Mesendoderm (in vitro differentiated cells): ENCODE measurements around the gene POLR3F.
"Not testable (repeated sequence)": the region's sequence is repeated elsewhere in the genome, so short reads cannot be mapped to it uniquely, and the experiment has no call there.

ENCODE experiments used
- DNase-seq: peaks from one replicate; pipeline ENCODE4 v3.0.0; 2013
- H2AK5ac ChIP-seq: 2 replicates; pipeline ENCODE4 v1.6.1; 2013; ENCODE audit warnings: low read length, inconsistent platforms
- H2BK120ac ChIP-seq: 2 replicates; pipeline ENCODE4 v1.6.1; 2013; ENCODE audit warnings: low read depth, mild to moderate bottlenecking, low read length, moderate library complexity, mixed read lengths
- H2BK15ac ChIP-seq: replicated peaks from 2 replicates; pipeline ENCODE4 v1.6.1; 2013; ENCODE audit warnings: low read depth, mild to moderate bottlenecking, moderate library complexity
- H2BK5ac ChIP-seq: 2 replicates; pipeline ENCODE4 v1.6.1; 2013; ENCODE audit warnings: low read length, inconsistent platforms
- H3K18ac ChIP-seq: 2 replicates; pipeline ENCODE4 v1.6.1; 2013; ENCODE audit warnings: mild to moderate bottlenecking, low read length, mixed read lengths
- H3K23ac ChIP-seq: one replicate; pipeline ENCODE4 v1.6.1; 2013; ENCODE audit warnings: low read length
- H3K27ac ChIP-seq: 2 replicates; pipeline ENCODE4 v1.5.1; 2013; ENCODE audit warnings: low read depth, mild to moderate bottlenecking, inconsistent platforms, low read length, moderate library complexity
- H3K27me3 ChIP-seq: 2 replicates; pipeline ENCODE4 v1.6.1; 2013; ENCODE audit warnings: low read length, control low read depth, mild to moderate bottlenecking, inconsistent platforms; ENCODE audit not compliant: insufficient read depth, poor library complexity
- H3K36me3 ChIP-seq: 2 replicates; pipeline ENCODE4 v1.6.1; 2013; ENCODE audit warnings: low read length, inconsistent platforms; ENCODE audit not compliant: control insufficient read depth, insufficient read depth
- H3K4ac ChIP-seq: one replicate; pipeline ENCODE4 v1.6.1; 2013; ENCODE audit warnings: low read depth, mild to moderate bottlenecking, low read length, moderate library complexity
- H3K4me1 ChIP-seq: 2 replicates; pipeline ENCODE4 v1.6.1; 2013; ENCODE audit warnings: low read depth, low read length, inconsistent platforms; ENCODE audit not compliant: control insufficient read depth
- H3K4me2 ChIP-seq: 2 replicates; pipeline ENCODE4 v1.6.1; 2013; ENCODE audit warnings: low read length
- H3K4me3 ChIP-seq: 2 replicates; pipeline ENCODE4 v1.5.1; 2013; ENCODE audit warnings: mild to moderate bottlenecking, low read length
- H3K56ac ChIP-seq: one replicate; pipeline ENCODE4 v1.6.1; 2013; ENCODE audit warnings: low read length
- H3K79me1 ChIP-seq: 2 replicates; pipeline ENCODE4 v1.6.1; 2013; ENCODE audit warnings: low read length, inconsistent platforms
- H3K79me2 ChIP-seq: 2 replicates; pipeline ENCODE4 v1.6.1; 2013; ENCODE audit warnings: mild to moderate bottlenecking, low read length; ENCODE audit not compliant: control insufficient read depth, insufficient read depth
- H3K9ac ChIP-seq: 2 replicates; pipeline ENCODE4 v1.6.1; 2013; ENCODE audit warnings: low read length, inconsistent platforms
- H4K5ac ChIP-seq: one replicate; pipeline ENCODE4 v1.6.1; 2013; ENCODE audit warnings: low read length
- H4K8ac ChIP-seq: one replicate; pipeline ENCODE4 v1.6.1; 2013; ENCODE audit warnings: low read depth, mild to moderate bottlenecking, control low read depth, low read length, moderate library complexity
- WGBS: extraction: QIAGEN DNeasy Blood & Tissue Kit; methylation state at CpG from one replicate; pipeline ENCODE4 v1.1.7; 2013; ENCODE audit warnings: low lambda C conversion rate, missing lambda C conversion rate; ENCODE audit not compliant: insufficient coverage; ENCODE audit errors: extremely low coverage; 5-methylcytosine and 5-hydroxymethylcytosine counted together

POLR3F gene

DNA sequence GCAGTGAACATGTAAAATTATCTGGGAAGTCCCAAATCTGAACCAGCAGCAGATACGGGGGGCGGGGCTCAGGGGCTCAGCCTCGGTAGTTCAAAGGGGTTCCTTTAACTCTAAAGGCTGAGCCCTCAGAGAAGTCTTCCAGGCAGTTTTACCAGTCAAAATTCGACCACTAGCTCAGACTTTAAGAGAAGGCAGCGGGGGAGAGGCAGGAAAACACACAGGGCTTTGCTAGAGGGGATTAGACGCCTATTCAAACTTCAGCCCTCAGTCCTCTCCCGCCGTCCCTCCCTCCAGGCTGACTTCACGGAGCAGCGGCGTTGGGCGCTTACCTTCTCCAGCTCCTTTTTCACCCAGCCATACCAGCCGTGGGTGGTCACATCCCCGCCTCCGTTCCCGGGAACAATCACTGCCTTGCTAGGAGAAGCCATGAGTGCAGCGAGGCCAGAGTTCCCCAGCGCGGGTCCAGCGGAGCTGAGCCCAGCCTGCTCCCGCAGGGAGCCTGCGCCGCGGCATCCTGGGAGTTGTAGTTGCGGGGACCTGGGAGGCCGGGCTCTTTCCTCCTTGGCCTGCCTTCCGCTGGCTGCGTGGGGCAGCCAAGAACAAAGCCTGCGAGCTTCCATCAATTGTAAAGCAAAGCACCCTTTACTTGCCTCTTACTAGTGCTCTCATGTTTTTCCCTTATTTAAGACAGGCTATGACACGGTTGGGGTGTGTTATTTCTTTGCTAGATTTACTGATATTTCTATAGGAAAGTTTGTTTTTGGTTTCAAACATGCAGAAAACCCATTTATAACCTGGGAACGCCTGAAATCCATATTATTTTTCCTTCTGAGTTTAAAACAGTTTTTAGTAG lies 29.8 kb downstream of the POLR3F start, which contains the start of gene RBBP9:
Gene RBBP9 (minus strand): TSS at position 486 of the 853 bp plus-strand sequence. CDS start 58 bp downstream, at position 428.
- H2BK15ac ChIP-seq: no peak within 1 kb of the TSS
- no peaks in the 10 kb centered on the region for H3K79me1 ChIP-seq
- peak within 1 kb of the TSS; percentile 99 for H3K56ac ChIP-seq
- no CpG with 5 or more reads among the region's 31 CpGs for WGBS
- peak; percentile 92 for DNase-seq
- no peaks in the 10 kb centered on the region for H3K79me2 ChIP-seq
- peak within 1 kb of the TSS; percentile 40 for H2BK5ac ChIP-seq
- no peaks in the 10 kb centered on the region for H3K27me3 ChIP-seq
- H3K4me2 ChIP-seq: peak within 1 kb of the TSS; percentile 17
- H3K23ac ChIP-seq: no peak within 1 kb of the TSS
- H3K4ac ChIP-seq: no peak within 1 kb of the TSS
- H3K27ac ChIP-seq: peak within 1 kb of the TSS; percentile 61
- H2BK120ac ChIP-seq: no peak within 1 kb of the TSS
- H3K18ac ChIP-seq: no peak within 1 kb of the TSS
- H3K4me1 ChIP-seq: no peaks in the 10 kb centered on the region
- peak within 1 kb of the TSS; percentile 87 for H3K9ac ChIP-seq
- H2AK5ac ChIP-seq: no peak within 1 kb of the TSS
- peak within 1 kb of the TSS; percentile 69 for H4K8ac ChIP-seq
- no peak within 1 kb of the TSS for H4K5ac ChIP-seq
- H3K36me3 ChIP-seq: no peaks in the 10 kb centered on the region
- H3K4me3 ChIP-seq: peak within 1 kb of the TSS; percentile 83

- whole genome bisulfite sequencing: no CpG with 5 or more reads among the region's 3 CpGs
These were observed 30.4 kb downstream of the POLR3F start for GRCh38 chr20:18497603-18498002.

GRCh38 chr20:18501672-18502071 lies 34.5 kb downstream of the POLR3F start:
- H4K8ac ChIP-seq, H2AK5ac ChIP-seq, H3K56ac ChIP-seq, H2BK5ac ChIP-seq, DNase-seq, H2BK15ac ChIP-seq, H3K9ac ChIP-seq, H3K4me1 ChIP-seq, H4K5ac ChIP-seq, H3K79me2 ChIP-seq, H3K79me1 ChIP-seq, H3K18ac ChIP-seq, H3K27ac ChIP-seq, H3K4me2 ChIP-seq, H3K4ac ChIP-seq, H3K36me3 ChIP-seq, H3K23ac ChIP-seq, H2BK120ac ChIP-seq, H3K27me3 ChIP-seq, H3K4me3 ChIP-seq: not testable (repeated sequence)
- no CpG with 5 or more reads among the region's 1 CpG for WGBS

More at GRCh38 chr20:18497603-18498002, 30.4 kb downstream of the POLR3F start:
- Histone ChIP-seq H2BK15ac (no peak overlapping the region), H3K4ac (no peak overlapping the region), H3K4me3 (no peak overlapping the region), H3K56ac (no peak overlapping the region), H4K8ac (no peak overlapping the region), H3K4me2 (no peak overlapping the region), H2BK120ac (no peak overlapping the region), H3K79me2 (no peaks in the 10 kb centered on the region), H4K5ac (no peak overlapping the region), H3K4me1 (no peaks in the 10 kb centered on the region), H3K36me3 (no peaks in the 10 kb centered on the region), H3K27ac (no peak overlapping the region), H2BK5ac (no peak overlapping the region), H3K27me3 (no peaks in the 10 kb centered on the region), H3K79me1 (no peaks in the 10 kb centered on the region), H3K9ac (no peak overlapping the region), H3K18ac (no peak overlapping the region), H2AK5ac (no peak overlapping the region), H3K23ac (no peak overlapping the region)
- DNase-seq: no peak

DNA sequence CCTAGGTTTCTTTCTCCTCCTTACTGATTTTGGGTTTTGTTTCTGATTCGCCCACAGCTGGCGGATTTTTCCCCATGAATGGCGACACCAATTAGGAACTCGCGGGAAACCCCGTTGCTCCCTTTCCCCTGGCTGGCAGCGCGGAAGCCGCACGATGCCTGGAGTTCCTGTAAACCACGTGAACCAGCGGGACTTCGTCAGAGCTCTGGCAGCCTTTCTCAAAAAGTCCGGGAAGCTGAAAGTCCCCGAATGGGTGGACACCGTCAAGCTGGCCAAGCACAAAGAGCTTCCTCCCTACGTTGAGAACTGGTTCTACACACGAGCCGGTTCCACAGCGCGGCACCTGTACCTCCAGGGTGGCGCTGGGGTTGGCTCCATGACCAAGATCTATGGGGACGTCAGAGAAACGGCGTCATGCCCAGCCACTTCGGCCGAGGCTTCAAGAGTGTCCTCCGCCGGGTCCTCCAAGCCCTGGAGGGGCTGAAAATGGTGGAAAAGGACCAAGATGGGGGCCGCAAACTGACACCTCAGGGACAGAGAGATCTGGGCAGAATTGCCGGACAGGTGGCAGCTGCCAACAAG lies 37.4 kb downstream of the POLR3F start:
- no peak for DNase-seq
- no peak overlapping the region for H2BK120ac ChIP-seq
- H3K27me3 ChIP-seq: no peaks in the 10 kb centered on the region
- no peak overlapping the region for H3K4me2 ChIP-seq
- no peak overlapping the region for H2BK5ac ChIP-seq
- no peaks in the 10 kb centered on the region for H3K36me3 ChIP-seq
- H3K56ac ChIP-seq: no peak overlapping the region
- H3K79me2 ChIP-seq: peaks cover 9% of the 10 kb centered on the region
- no peak overlapping the region for H4K5ac ChIP-seq
- H3K4me3 ChIP-seq: no peak overlapping the region
- no peak overlapping the region for H4K8ac ChIP-seq
- no peak overlapping the region for H3K4ac ChIP-seq
- no peak overlapping the region for H2AK5ac ChIP-seq
- no peak overlapping the region for H3K23ac ChIP-seq
- peaks cover 7% of the 10 kb centered on the region for H3K79me1 ChIP-seq
- no peak overlapping the region for H2BK15ac ChIP-seq
- no peak overlapping the region for H3K27ac ChIP-seq
- peaks cover 3% of the 10 kb centered on the region for H3K4me1 ChIP-seq
- WGBS: no CpG with 5 or more reads among the region's 31 CpGs
- no peak overlapping the region for H3K18ac ChIP-seq
- no peak overlapping the region for H3K9ac ChIP-seq

- peaks cover 9% of the 10 kb centered on the region for H3K79me2 ChIP-seq
- no peak overlapping the region for H3K4me3 ChIP-seq
- no peak overlapping the region for H2BK15ac ChIP-seq
- H3K23ac ChIP-seq: no peak overlapping the region
- no peaks in the 10 kb centered on the region for H3K27me3 ChIP-seq
- H3K4me2 ChIP-seq: peak overlapping the region; percentile 98
- DNase-seq: no peak
- H3K36me3 ChIP-seq: peaks cover 2% of the 10 kb centered on the region
- peak overlapping the region; percentile 59 for H3K4ac ChIP-seq
- no peak overlapping the region for H4K8ac ChIP-seq
- no peak overlapping the region for H3K27ac ChIP-seq
- peaks cover 3% of the 10 kb centered on the region for H3K4me1 ChIP-seq
- H2AK5ac ChIP-seq: no peak overlapping the region
- H3K56ac ChIP-seq: peak overlapping the region; percentile 97
- H3K18ac ChIP-seq: no peak overlapping the region
- no CpG with 5 or more reads among the region's 8 CpGs for WGBS
- no peak overlapping the region for H2BK120ac ChIP-seq
- H2BK5ac ChIP-seq: no peak overlapping the region
- H3K9ac ChIP-seq: peak overlapping the region; percentile 88
- no peak overlapping the region for H4K5ac ChIP-seq
- peaks cover 8% of the 10 kb centered on the region for H3K79me1 ChIP-seq
These were observed 39.6 kb downstream of the POLR3F start for GRCh38 chr20:18506744-18507143.
